COLO829 (cell line): ENCODE data around the gene BLOC1S1.

ENCODE experiments used
- DNase-seq: peaks from one replicate; pipeline ENCODE4 v3.0.0; 2012; ENCODE audit warnings: low spot score

The BLOC1S1 gene

GRCh38 chr12:55728186-55728938, 12.5 kb downstream of the BLOC1S1 start:
- DNase-seq: no peak

GRCh38 chr12:55728939-55729818, 13.3 kb downstream of the BLOC1S1 start, which contains the start of gene CD63:
TSS of gene CD63 (minus strand) at chr12:55729009. CDS start at chr12:55728341, 668 bp downstream.
- DNase-seq: peak; percentile 96

GRCh38 chr12:55729819-55730818, 14.3 kb downstream of the BLOC1S1 start:
- peak; percentile 77 for DNase-seq

- DNase-seq: no peak
These were observed 16.4 kb downstream of the BLOC1S1 start for GRCh38 chr12:55732288-55732687.

- no peak for DNase-seq
These were observed 17.2 kb downstream of the BLOC1S1 start for GRCh38 chr12:55733021-55733555.

GRCh38 chr12:55733858-55734257, 18.0 kb downstream of the BLOC1S1 start:
- no peak for DNase-seq

GRCh38 chr12:55734595-55734994, 18.7 kb downstream of the BLOC1S1 start:
- no peak for DNase-seq

GRCh38 chr12:55736076-55736475, 20.2 kb downstream of the BLOC1S1 start:
- no peak for DNase-seq

- DNase-seq: no peak
These were observed 21.1 kb downstream of the BLOC1S1 start for GRCh38 chr12:55736780-55737580.

- no peak for DNase-seq
These were observed 21.8 kb downstream of the BLOC1S1 start for GRCh38 chr12:55737581-55738122.

GRCh38 chr12:55738123-55739024, 22.5 kb downstream of the BLOC1S1 start:
- no peak for DNase-seq

- DNase-seq: no peak
These were observed 23.2 kb downstream of the BLOC1S1 start for GRCh38 chr12:55739025-55739378.

GRCh38 chr12:55741931-55742680, 26.3 kb downstream of the BLOC1S1 start:
- no peak for DNase-seq

- DNase-seq: peak; percentile 71
These were observed 27.0 kb downstream of the BLOC1S1 start, which contains the start of gene GDF11 for GRCh38 chr12:55742719-55743405. TSS of gene GDF11 (plus strand) at chr12:55743122. CDS start at chr12:55743317, 195 bp downstream.

- DNase-seq: no peak
These were observed 27.8 kb downstream of the BLOC1S1 start for GRCh38 chr12:55743406-55744339.

GRCh38 chr12:55744340-55745030, 28.6 kb downstream of the BLOC1S1 start:
- DNase-seq: no peak
